IPS-NIHi7 (cell line): ENCODE data around the gene POLR2I.

Source experiments
- DNase-seq: peaks from one replicate; pipeline ENCODE4 v3.0.0; 2012; ENCODE audit warnings: mixed read lengths; ENCODE audit errors: extremely low spot score

POLR2I gene

DNA sequence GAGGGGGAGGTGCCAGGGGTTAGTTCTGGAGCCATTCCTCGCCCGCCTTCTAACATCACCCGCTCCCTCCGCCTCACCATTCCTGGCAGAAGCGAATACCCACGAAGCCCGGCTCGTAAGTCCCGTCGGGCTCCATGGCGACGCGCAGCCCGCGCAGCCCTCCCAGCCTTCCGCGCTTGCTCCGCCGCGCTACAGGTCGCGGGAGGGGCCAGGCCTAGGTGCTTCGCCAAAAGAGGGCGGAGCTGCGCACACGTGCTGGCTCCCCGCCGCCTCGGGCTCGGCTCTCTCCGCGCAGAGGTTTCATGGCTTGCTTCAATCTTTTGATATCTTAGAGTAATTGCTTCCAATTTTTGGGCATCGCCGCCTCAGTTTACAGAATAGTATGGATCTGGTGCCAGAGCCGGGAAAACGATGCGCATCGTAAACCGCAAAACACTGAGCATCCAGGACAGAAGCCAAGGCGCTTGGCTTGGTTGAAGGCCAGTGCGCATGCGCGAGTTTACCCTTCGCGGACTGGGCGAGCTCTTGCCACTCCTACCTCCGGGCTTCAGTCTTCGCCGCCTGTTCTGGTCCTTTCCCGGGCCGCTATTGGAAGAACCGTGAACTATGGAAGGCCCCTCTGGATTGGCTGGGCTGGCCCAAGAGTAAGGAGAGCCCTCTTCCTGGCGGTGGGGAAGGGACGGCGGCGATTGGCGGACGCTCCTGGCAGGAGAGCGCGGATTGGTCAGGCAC lies at the start of gene POLR2I:
TSS of gene POLR2I (minus strand) at position 155 of the 732 bp plus-strand sequence. CDS start at position 136, 19 bp downstream.
- DNase-seq, result peak; percentile 99

DNA sequence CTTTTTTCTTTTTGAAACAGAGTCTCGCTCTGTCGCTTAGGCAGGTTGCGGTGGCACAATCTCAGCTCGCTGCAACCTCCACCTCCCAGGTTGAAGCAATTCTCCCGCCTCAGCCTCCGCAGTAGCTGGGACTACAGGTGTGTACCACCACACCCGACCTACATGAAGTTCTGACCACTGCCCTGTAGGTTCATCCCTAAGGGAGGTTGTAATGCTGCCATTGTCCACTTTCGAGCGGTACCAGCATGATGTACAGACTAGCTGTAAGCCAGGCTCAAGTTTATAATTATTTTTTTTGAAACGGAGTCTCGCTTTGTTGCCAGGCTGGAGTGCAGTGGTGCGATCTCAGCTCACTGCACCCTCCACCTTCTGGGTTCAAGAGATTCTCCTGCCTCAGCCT lies 49.1 kb upstream of the POLR2I start:
- no peak for DNase-seq

- no peak for DNase-seq
Measured at GRCh38 chr19:36160821-36161596, 46.3 kb upstream of the POLR2I start.

GRCh38 chr19:36153126-36153525 lies 38.5 kb upstream of the POLR2I start:
- DNase-seq, result no peak

DNA sequence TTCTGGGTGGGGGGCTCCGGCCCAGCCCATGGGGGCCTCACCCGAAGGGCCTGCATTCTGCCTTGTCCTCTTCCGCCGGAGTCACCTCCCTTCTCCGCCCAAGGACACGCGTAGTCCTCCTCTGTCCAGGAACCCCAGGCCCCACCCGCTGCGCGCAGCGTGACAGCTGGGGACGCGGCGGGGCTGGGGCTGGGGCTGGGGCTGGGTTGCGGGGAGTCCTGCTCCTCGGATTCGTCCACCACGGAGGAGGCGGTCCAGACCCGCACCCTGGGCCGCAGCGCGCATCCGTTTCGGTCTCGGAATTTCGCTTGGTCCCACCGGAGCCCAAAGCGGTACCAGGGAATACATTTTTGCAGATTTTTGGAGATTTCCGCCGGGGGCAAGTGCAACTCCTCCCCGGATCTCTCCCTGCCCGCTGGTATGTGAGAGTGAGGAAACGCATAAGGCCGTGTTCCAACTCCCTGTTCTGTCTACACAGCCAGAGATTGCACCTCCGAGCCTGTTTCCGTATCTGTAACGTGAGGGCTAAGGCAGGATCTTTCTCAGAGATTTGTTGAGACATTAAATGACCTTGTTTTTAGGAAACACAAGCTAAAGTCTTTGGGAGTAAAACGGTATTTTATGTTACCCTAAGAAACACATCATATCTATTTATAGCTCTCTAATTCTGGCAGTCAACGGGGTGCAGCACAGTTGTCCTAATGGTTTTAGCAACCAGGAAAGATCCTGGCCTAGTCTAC lies 37.8 kb upstream of the POLR2I start, which contains the start of gene COX7A1:
TSS of gene COX7A1 (minus strand) at position 96 of the 740 bp plus-strand sequence. CDS start at position 56, 40 bp downstream.
- DNase-seq, result no peak

- DNase-seq, result no peak
Measured at GRCh38 chr19:36152019-36152351, 37.3 kb upstream of the POLR2I start.

GRCh38 chr19:36151144-36152018 lies 36.7 kb upstream of the POLR2I start:
- peak; percentile 64 for DNase-seq

DNA sequence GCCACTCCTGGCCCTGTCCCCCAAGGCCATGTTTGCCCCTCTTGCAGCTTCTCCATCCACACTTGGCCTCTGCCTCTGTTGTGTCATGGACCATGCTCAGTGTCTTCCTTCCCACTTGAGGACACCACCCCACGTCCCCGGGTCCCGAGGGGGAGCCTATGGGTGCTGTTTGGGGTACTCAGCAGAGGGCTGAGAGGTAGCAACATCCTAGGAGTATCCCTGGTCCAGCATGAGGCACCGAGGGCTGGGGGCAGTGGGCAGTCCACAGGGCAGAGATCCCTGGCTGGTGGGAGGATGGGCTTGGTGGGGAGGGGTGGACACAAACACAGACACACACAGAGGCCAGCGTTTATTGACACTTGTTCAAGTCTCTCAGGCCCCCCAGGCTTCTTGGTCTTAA lies 35.9 kb upstream of the POLR2I start:
- DNase-seq, result no peak

- no peak for DNase-seq
Measured at GRCh38 chr19:36149673-36150406, 35.2 kb upstream of the POLR2I start.

GRCh38 chr19:36144624-36145023 lies 29.9 kb upstream of the POLR2I start:
- DNase-seq, result no peak

- no peak for DNase-seq
Measured at GRCh38 chr19:36142496-36142895, 27.8 kb upstream of the POLR2I start.

- no peak for DNase-seq
Measured at GRCh38 chr19:36142046-36142445, 27.4 kb upstream of the POLR2I start.

DNA sequence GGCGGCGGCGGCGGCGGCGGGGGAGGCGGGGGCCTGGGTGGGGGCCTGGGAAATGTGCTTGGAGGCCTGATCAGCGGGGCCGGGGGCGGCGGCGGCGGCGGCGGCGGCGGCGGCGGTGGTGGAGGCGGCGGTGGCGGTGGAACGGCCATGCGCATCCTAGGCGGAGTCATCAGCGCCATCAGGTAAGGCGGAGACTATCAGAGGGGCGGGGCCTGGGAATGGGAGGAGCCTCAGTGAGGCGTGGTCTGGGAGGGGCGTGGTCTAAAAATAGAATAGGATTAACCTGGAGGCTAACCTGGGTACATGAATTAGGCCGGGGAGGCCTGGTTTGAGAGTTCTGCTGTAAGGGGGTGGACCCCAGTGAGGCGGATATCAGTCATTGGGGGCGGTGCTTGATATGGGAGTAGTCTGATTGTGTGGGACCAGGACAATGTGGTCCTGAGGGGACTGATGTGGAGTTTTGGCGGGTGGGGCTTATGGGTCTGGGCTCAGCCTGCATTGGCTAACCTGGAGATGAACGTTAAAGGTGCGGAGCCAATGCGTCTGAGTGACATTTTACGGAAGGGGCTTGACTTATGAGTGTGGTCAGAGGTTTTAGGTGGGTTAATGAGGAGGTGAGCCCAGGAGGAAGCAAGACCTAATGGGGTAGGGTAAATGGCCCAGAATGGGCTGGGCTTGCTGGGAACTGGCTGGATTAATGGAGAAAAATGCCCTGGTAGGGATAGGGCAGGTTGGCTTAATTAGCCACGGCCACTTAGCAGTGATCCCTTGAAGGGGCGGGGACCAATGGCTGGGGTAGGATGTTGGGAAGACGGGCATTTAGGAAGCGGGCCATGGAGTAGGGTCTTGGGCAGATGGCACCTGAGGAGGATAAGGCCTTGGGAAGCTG lies 26.6 kb upstream of the POLR2I start:
- peak; percentile 91 for DNase-seq

GRCh38 chr19:36140304-36141038 lies 25.8 kb upstream of the POLR2I start:
- peak; percentile 79 for DNase-seq

DNA sequence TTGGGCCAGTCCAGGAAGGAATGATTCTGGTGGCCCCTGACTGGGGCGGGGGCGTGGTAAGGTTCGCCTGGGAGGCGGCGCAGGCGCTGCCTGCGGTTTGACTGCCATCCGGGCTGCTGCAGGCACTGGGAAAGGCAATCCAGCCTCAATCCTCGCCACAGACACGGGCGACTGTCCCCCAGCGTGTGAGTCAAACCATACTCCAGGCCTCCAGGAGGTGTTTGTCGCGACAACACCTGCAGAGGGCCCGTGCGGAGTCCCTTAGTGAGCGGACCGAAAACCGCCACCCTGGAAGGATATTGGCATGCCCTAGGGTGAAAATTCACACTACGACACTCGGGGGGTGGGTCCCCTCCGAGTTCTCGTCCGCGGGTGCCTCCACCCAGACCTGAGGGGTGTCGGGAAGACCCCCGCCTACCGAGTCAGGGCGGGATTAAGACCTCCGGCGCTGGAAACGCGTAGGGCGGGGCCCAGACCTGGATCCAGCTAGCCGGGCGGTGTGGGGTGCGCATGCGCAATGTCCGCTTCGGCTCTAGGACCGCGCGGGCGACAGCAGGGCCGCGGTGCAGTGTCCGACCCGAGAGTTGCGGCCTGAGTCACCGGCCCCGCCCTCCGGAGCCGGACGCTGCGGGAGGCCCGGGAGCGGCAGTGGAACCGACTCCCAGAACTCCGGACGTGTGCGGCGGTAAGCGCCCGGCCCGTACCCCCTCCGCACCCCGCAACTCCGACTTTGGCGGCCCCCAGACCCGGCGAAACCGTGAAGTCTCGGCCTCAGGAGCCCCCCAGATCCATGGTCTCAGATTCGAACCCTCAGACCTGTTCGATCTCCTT lies 25.0 kb upstream of the POLR2I start, which contains the start of gene CAPNS1:
TSS of gene CAPNS1 (plus strand) at position 594 of the 831 bp plus-strand sequence. CDS start 946 bp downstream, outside the sequence.
- DNase-seq, result peak; percentile 96

DNA sequence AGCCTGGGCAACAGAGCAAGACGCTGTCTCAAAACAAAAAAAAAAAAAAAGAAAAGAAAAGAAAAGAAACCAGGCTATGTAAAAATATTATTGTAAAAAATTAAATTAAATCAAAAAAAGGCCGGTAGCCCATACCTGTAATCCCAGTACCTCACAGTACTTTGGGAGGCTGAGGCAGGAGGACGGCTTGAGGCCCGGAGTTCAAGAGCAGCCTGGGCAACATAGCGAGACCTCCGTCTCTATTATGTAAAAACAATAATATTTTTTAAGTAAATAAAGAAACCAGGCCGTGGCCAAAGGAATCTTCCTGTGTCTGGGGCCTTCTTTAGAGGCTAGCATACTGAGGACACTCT lies 24.4 kb upstream of the POLR2I start:
- no peak for DNase-seq

GRCh38 chr19:36136964-36137686 lies 22.4 kb upstream of the POLR2I start:
- DNase-seq, result no peak
